ENCODE results near the gene ELAVL1. TPM values are rescaled to one million over a fixed set of nuclear protein-coding genes. Genes with fewer than 3 reads are reported as not detected.
"Not testable (repeated sequence)": the region's sequence is repeated elsewhere in the genome, so short reads cannot be mapped to it uniquely, and the experiment has no call there.

Gene ELAVL1
- total RNA-seq, 1 experiment from 2014 or later, result 42.3 TPM

GRCh38 chr19:7941895-7942596 lies 63.4 kb downstream of the ELAVL1 start:
- no peak for DNase-seq (ENCODE audit: low spot score)

- no peak for DNase-seq (ENCODE audit: low spot score)
Observed at GRCh38 chr19:7940841-7941240, 64.6 kb downstream of the ELAVL1 start.

- no peak for DNase-seq (ENCODE audit: low spot score)
Observed at GRCh38 chr19:7934766-7935165, 70.7 kb downstream of the ELAVL1 start.

- DNase-seq (ENCODE audit: low spot score), result no peak
Observed at GRCh38 chr19:7933828-7934725, 71.4 kb downstream of the ELAVL1 start.

- no peak for DNase-seq (ENCODE audit: low spot score)
Observed at GRCh38 chr19:7933411-7933810, 72.0 kb downstream of the ELAVL1 start.

- DNase-seq (ENCODE audit: low spot score), result no peak
Observed at GRCh38 chr19:7932930-7933300, 72.5 kb downstream of the ELAVL1 start.

- DNase-seq (ENCODE audit: low spot score), result no peak
Observed at GRCh38 chr19:7932276-7932929, 73.0 kb downstream of the ELAVL1 start.

- DNase-seq (ENCODE audit: low spot score), result no peak
Observed at GRCh38 chr19:7931221-7932061, 74.0 kb downstream of the ELAVL1 start.

GRCh38 chr19:7930765-7931164 lies 74.7 kb downstream of the ELAVL1 start:
- DNase-seq (ENCODE audit: low spot score), result no peak

- DNase-seq (ENCODE audit: low spot score), result not testable (repeated sequence)
Observed at GRCh38 chr19:7930030-7930429, 75.4 kb downstream of the ELAVL1 start.

GRCh38 chr19:7928741-7929701 lies 76.4 kb downstream of the ELAVL1 start:
- DNase-seq (ENCODE audit: low spot score), result peak; percentile 54

GRCh38 chr19:7928334-7928706 lies 77.1 kb downstream of the ELAVL1 start:
- DNase-seq (ENCODE audit: low spot score), result no peak

GRCh38 chr19:7927605-7928333 lies 77.7 kb downstream of the ELAVL1 start:
- no peak for DNase-seq (ENCODE audit: low spot score)

GRCh38 chr19:7926727-7927604 lies 78.5 kb downstream of the ELAVL1 start:
- DNase-seq (ENCODE audit: low spot score), result no peak

- peak; percentile 35 for DNase-seq (ENCODE audit: low spot score)
Observed at GRCh38 chr19:7926021-7926726, 79.3 kb downstream of the ELAVL1 start, which contains the start of gene CTXN1. Gene CTXN1, minus strand, starts transcription at chr19:7926135. Its CDS starts 597 bp downstream, at chr19:7925538.

- peak; percentile 68 for DNase-seq (ENCODE audit: low spot score)
Observed at GRCh38 chr19:7925171-7925851, 80.1 kb downstream of the ELAVL1 start.

- no peak for DNase-seq (ENCODE audit: low spot score)
Observed at GRCh38 chr19:7924651-7925170, 80.7 kb downstream of the ELAVL1 start.
